NCI-H2107 treated with DMSO at 0.1 percent for 48 hours (cell line): ENCODE measurements around the gene PEMT.
A peak's percentile ranks its signal among the peaks of the same experiment; 100 is the strongest.

ENCODE experiments used
- DNase-seq: peaks from one replicate; lab custom pipeline; 2025; ENCODE audit not compliant: unreplicated experiment; lab: John Stamatoyannopoulos, UW

PEMT gene

GRCh38 chr17:17570798-17571716 lies 20.5 kb downstream of the PEMT start:
- peak; percentile 18 for DNase-seq

GRCh38 chr17:17570140-17570797 lies 21.2 kb downstream of the PEMT start:
- no peak for DNase-seq

GRCh38 chr17:17569691-17570090 lies 21.8 kb downstream of the PEMT start:
- DNase-seq, result no peak

- no peak for DNase-seq
These were observed 22.7 kb downstream of the PEMT start for GRCh38 chr17:17568772-17569195.

GRCh38 chr17:17567631-17568030 lies 23.9 kb downstream of the PEMT start:
- DNase-seq, result no peak

GRCh38 chr17:17566896-17567513 lies 24.5 kb downstream of the PEMT start:
- no peak for DNase-seq

GRCh38 chr17:17565471-17566339 lies 25.8 kb downstream of the PEMT start:
- DNase-seq, result no peak

- no peak for DNase-seq
These were observed 26.6 kb downstream of the PEMT start for GRCh38 chr17:17564896-17565295.

- DNase-seq, result no peak
These were observed 27.2 kb downstream of the PEMT start for GRCh38 chr17:17564323-17564722.

GRCh38 chr17:17563530-17563929 lies 28.0 kb downstream of the PEMT start:
- no peak for DNase-seq

- no peak for DNase-seq
These were observed 29.4 kb downstream of the PEMT start for GRCh38 chr17:17562146-17562511.

GRCh38 chr17:17561408-17562145 lies 29.9 kb downstream of the PEMT start:
- no peak for DNase-seq

- DNase-seq, result no peak
These were observed 30.5 kb downstream of the PEMT start for GRCh38 chr17:17560975-17561374.

- no peak for DNase-seq
These were observed 31.3 kb downstream of the PEMT start for GRCh38 chr17:17560167-17560566.

- DNase-seq, result no peak
These were observed 32.3 kb downstream of the PEMT start for GRCh38 chr17:17559164-17559563.

GRCh38 chr17:17558431-17558830 lies 33.1 kb downstream of the PEMT start:
- DNase-seq, result no peak

- no peak for DNase-seq
These were observed 33.7 kb downstream of the PEMT start for GRCh38 chr17:17557796-17558195.

GRCh38 chr17:17556671-17557070 lies 34.8 kb downstream of the PEMT start:
- DNase-seq, result no peak

GRCh38 chr17:17555906-17556305 lies 35.6 kb downstream of the PEMT start:
- DNase-seq, result no peak

GRCh38 chr17:17555151-17555550 lies 36.4 kb downstream of the PEMT start:
- no peak for DNase-seq
